ENCODE results near the gene TEKT1. TPM values are rescaled to one million over a fixed set of nuclear protein-coding genes. Genes with fewer than 3 reads are reported as not detected.

TEKT1 gene
- total and polyA plus RNA-seq, 8 donors, result 0.55 to 2.2 TPM; not detected in 6

GRCh38 chr17:6815775-6816174 lies 15.8 kb downstream of the TEKT1 start:
- no peak overlapping the region for H3K4me3 ChIP-seq
- no peak for DNase-seq
- no peak overlapping the region for H3K27ac ChIP-seq
- no peaks in the 10 kb centered on the region for H3K4me1 ChIP-seq
- TF ChIP-seq POLR2AphosphoS5 (IDR thresholded peaks at IDR 0.05), result no peak
- no peak for TF ChIP-seq EP300 (IDR thresholded peaks at IDR 0.05)
- no peaks in the 10 kb centered on the region for H3K36me3 ChIP-seq
- peaks cover 0 to 4% (median 2%) of the 10 kb centered on the region in 4 donors for H3K9me3 ChIP-seq
- H3K27me3 ChIP-seq, result peaks cover 0 to 5% (median 4%) of the 10 kb centered on the region in 3 donors
- intact Hi-C loops (cut with DNase I; ENCODE audit: low total_unique reads), result no loop called here
- 83 to 90% (median 89%) methylated on average over 10 of the region's 10 CpGs for WGBS, 5 donors

- Histone ChIP-seq H3K9me3 (peaks cover 0 to 7% (median 5%) of the 10 kb centered on the region in 4 donors), H3K27ac (no peak overlapping the region), H3K4me3 (no peak overlapping the region), H3K4me1 (no peaks in the 10 kb centered on the region), H3K36me3 (no peaks in the 10 kb centered on the region), H3K27me3 (peaks cover 0 to 5% (median 4%) of the 10 kb centered on the region in 3 donors)
- WGBS, 5 donors, result 61 to 70% (median 66%) methylated on average over 9 of the region's 9 CpGs
- intact Hi-C loops (cut with DNase I; ENCODE audit: low total_unique reads), result no loop called here
- no peak for TF ChIP-seq CTCF (IDR thresholded peaks at IDR 0.05)
- no peak for DNase-seq
Observed at GRCh38 chr17:6812295-6812694, 19.2 kb downstream of the TEKT1 start.

GRCh38 chr17:6811510-6811909 lies 20.0 kb downstream of the TEKT1 start:
- TF ChIP-seq EP300 (IDR thresholded peaks at IDR 0.05) (no peak), CTCF (IDR thresholded peaks at IDR 0.05) (no peak), POLR2A (IDR thresholded peaks at IDR 0.05) (no peak), POLR2AphosphoS5 (IDR thresholded peaks at IDR 0.05) (no peak)
- Histone ChIP-seq H3K9me3 (peaks cover 0 to 7% (median 5%) of the 10 kb centered on the region in 4 donors), H3K36me3 (no peaks in the 10 kb centered on the region), H3K27ac (no peak overlapping the region), H3K4me1 (no peaks in the 10 kb centered on the region), H3K27me3 (peaks cover 0 to 5% (median 4%) of the 10 kb centered on the region in 3 donors), H3K4me3 (no peak overlapping the region)
- intact Hi-C loops (cut with DNase I; ENCODE audit: low total_unique reads), result no loop called here
- DNase-seq, result no peak
- WGBS, 5 donors, result 81 to 86% (median 85%) methylated on average over 9 of the region's 9 CpGs

GRCh38 chr17:6800422-6801027 lies 31.0 kb downstream of the TEKT1 start:
- no peak overlapping the region for H3K4me3 ChIP-seq
- DNase-seq, result no peak
- TF ChIP-seq POLR2AphosphoS5 (IDR thresholded peaks at IDR 0.05), result no peak
- no peak for TF ChIP-seq POLR2A (IDR thresholded peaks at IDR 0.05)
- TF ChIP-seq CTCF (IDR thresholded peaks at IDR 0.05), result no peak
- no peak for TF ChIP-seq EP300 (IDR thresholded peaks at IDR 0.05)
- 78 to 89% (median 83%) methylated on average over 13 of the region's 13 CpGs for WGBS, 5 donors
- no peak overlapping the region for H3K27ac ChIP-seq
- peaks cover 0 to 21% (median 0%) of the 10 kb centered on the region in 3 donors for H3K27me3 ChIP-seq
- no peaks in the 10 kb centered on the region for H3K4me1 ChIP-seq
- no peaks in the 10 kb centered on the region for H3K9me3 ChIP-seq
- intact Hi-C loops (cut with DNase I; ENCODE audit: low total_unique reads), result no loop called here
- H3K36me3 ChIP-seq, result no peaks in the 10 kb centered on the region

GRCh38 chr17:6799738-6800137 lies 31.8 kb downstream of the TEKT1 start:
- intact Hi-C loops (cut with DNase I; ENCODE audit: low total_unique reads), result no loop called here
- WGBS, 5 donors, result 66 to 79% (median 76%) methylated on average over 5 to 6 of the region's 6 CpGs

More at GRCh38 chr17:6799738-6800137, 31.8 kb downstream of the TEKT1 start:
- H3K27ac ChIP-seq, result no peak overlapping the region
- H3K4me1 ChIP-seq, result no peaks in the 10 kb centered on the region
- peaks cover 0 to 21% (median 0%) of the 10 kb centered on the region in 3 donors for H3K27me3 ChIP-seq
- no peak overlapping the region for H3K4me3 ChIP-seq
- TF ChIP-seq POLR2AphosphoS5 (IDR thresholded peaks at IDR 0.05) (no peak), POLR2A (IDR thresholded peaks at IDR 0.05) (no peak), CTCF (IDR thresholded peaks at IDR 0.05) (no peak), EP300 (IDR thresholded peaks at IDR 0.05) (no peak)
- DNase-seq, result no peak
- no peaks in the 10 kb centered on the region for H3K9me3 ChIP-seq
- no peaks in the 10 kb centered on the region for H3K36me3 ChIP-seq
